Measurements from ENCODE around the gene HOXB6.

Gene HOXB6

DNA sequence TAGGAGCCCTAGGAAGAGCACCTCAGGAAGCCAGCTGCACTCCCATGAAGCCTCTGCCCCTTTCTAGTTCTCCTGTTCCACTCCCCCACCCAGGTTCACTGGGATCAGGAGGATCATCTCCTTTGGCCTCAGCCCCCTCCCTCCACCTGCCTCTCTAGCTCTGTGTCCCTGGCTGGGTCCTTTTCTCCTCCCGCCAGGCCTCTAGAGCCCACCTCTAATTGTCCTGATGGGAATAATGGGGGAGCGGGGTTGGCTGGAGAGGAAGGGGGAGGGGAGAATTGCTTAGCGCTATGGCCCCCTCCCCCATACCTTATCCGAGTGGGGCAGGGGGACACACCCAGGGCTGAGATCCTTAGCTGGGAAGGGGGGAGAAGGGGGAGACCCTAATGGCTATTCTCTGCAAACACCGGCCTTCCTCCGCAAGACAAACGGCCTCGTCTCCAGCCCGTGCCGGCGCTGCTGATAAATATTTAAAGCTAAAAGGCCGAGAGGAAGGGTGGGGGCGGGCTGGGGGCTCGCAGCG is 5.0 kb upstream of the HOXB6 start:
- no peak for DNase-seq (ENCODE audit: low read depth in 2 of 2)

DNA sequence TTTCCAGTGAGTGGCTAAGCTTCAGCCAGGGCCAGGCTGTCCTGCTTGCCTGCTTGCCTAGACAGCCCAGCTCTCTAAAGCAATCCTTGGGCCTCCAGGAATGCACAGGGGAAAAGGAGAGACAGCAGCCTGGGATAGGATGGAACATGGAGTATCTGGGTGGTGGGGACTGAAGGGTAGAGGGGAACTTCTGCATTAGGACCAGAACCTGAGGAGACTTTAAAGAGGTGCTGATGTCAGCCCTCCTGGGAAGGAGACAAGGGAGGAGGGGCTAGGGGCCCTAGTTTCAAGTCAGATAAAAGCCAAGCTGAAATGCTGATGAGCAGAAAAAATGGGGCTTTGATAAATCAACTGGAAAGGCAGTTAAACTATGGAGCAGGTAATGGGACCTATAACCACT is 4.2 kb upstream of the HOXB6 start:
- no peak for DNase-seq (ENCODE audit: low read depth in 2 of 2)

GRCh38 chr17:48608494-48608834 is 3.7 kb upstream of the HOXB6 start:
- DNase-seq (ENCODE audit: low read depth in 2 of 2) = no peak

DNA sequence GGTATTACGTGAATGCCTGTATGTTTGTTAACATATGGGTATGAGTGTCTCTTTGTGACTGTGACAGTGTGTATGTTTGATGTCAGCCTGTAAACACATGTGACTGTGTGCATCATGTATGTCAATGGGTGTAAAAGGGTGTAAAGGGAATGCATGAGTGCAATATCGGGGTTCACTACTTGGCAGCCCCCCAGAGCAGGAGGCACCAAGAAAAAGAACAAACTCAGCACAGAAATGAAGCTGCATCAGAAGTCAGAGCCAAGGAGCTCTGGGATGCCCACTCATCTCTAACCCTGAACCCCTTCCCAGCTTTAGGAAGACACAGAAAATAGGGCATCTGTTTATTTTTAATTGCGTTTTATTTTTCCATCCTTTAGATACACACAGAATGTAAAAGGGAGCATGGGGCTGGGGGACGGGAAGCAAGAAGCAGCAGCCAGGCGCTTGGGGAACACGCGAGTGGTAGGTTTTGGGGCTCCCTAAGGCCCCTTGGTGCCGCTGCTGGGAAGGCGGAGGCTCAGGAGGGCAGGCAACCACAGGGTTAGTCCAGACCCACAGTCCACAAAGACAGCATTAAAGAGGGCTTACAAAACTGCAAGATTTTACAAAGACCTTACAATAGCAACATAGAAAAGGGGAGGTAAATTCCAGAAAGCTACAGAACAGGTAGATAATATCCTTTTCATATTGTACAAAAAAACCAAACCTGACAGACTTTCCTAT is 2.3 kb upstream of the HOXB6 start:
- DNase-seq (ENCODE audit: low read depth in 2 of 2) = no peak

DNA sequence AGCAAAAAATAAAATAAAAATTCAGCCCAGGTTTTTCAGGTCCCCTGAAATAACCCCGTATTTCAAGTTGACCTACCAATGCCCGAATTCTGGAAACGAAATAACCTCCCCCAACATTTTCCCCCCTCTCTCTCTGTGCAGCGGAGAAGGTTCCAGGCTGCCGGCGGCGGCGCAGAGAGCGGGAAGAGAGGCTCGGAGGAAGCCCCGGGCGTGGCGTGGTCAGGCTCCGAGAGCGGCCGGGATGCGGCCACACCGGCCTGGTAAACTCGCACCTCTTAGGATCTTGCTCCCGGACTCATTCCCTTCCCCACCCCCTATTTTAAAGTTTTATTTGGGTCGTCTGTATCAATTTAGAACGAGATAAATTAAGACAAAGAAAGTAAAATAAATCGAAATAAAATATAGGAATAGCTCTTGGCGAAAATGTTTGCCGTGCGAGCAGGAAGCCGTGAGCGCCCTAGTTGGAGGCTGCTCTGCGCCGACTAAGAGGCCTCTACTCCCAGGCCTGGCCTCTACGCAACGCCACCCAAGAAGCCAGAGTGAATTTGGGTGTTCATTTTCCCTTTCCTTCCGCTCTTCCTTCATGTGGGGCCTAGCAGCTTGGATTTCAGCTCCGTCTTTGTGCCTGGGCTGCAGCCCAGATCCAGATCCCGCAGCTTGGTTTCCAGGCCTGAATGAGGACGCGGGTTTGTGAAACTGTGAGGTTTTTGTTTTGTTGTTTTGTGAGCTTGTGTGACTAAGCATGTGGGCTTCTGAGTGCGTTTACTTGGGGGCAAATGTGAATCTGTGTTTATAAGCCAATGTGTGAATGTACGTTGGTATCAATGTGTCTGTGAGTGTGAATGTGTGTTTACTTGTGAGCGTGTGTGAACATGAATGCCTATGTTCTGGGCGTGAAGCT is 1.5 kb upstream of the HOXB6 start:
- no peak for DNase-seq (ENCODE audit: low read depth in 2 of 2)

DNA sequence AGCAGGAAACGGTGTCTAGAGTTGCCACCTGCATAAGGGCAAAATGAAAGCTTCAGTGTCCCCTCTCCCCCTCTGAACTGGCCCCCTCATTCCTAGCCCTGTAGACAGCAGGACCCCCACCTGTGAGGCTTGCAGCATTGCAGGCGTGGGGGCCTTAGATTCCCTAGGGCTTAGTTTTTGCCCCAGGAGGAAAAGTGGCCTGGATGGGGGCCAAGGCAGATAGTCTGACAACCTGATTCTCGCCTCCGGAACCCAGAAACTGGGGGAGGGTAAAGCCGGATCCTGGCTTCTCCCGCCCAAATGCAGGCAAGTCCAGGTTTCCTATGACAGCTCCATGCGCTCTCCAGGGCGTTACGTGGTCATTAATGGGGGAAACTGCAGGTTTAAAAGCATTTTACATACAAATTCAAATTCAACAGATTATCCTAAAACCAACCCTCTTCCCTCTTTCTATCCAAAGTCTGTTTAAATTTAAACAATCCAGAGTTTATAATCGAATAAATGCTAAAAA is 678 bp upstream of the HOXB6 start:
- DNase-seq (ENCODE audit: low read depth in 2 of 2) = no peak

DNA sequence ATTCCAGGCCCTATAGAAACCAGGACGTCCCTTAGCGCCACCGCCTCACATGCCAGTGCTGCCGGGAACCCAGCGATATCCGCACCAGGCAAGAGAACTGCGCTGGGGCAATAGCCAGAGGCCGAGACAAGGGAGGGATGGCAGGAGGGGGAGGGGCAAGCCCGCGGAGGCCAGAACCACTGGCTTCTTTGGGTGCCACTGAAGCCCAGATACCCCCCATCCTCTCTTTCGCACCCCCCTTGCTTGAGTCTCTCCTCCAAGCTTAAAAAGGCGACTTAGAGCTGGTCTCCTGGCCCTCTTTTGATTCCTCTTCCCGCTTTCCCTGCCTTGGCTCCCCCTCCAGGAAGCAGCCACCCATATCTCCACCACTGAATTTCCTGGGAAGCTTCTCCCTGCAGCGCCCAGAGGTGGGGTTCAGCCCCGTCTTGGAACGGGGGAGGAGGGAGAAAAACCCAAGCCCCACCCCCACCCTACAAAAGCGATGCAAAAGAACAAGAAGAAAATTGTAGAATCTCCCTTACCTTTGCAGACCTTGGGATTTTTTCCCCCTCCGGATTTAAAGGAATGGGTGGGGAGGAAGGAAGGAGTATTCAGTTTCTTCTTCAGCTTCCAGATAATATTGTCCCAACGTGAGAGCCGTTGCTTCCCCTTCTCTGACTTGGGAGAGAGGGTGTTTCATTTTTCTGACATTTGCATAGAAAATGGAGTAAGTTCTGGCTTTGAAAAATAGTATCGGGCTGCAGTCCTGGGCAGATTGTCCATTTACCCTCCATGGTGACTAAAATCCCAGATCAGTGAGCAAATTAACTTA is 622 bp downstream of the HOXB6 start:
- no peak for DNase-seq (ENCODE audit: low read depth in 2 of 2)

- DNase-seq (ENCODE audit: low read depth in 2 of 2) = no peak
Observed at GRCh38 chr17:48601539-48602425, 3.0 kb downstream of the HOXB6 start.

GRCh38 chr17:48601207-48601538 is 3.6 kb downstream of the HOXB6 start:
- DNase-seq (ENCODE audit: low read depth in 2 of 2) = no peak

- no peak for DNase-seq (ENCODE audit: low read depth in 2 of 2)
Observed at GRCh38 chr17:48600244-48601098, 4.3 kb downstream of the HOXB6 start.

- DNase-seq (ENCODE audit: low read depth in 2 of 2) = no peak
Observed at GRCh38 chr17:48599354-48599753, 5.4 kb downstream of the HOXB6 start.

DNA sequence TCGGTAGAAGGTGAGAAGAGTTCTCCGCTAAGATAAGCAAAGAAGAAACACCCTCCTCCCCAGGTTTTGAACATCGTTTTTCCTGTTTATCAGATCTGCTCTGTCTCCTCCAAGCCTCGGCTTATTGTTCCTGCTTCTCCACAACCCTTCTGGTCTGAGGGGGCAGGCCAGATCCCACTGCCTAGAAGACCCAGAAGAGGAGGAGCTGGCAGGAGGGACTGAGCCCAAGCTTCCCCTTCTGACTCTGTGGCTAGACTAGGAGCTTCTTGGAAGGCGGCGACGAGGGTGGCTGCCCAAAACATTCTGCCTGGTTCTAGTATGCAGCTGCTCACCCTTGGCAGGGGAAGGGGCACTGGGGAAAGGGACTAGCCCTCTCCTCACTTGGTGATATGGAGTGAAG is 6.0 kb downstream of the HOXB6 start:
- DNase-seq (ENCODE audit: low read depth in 2 of 2) = no peak

DNA sequence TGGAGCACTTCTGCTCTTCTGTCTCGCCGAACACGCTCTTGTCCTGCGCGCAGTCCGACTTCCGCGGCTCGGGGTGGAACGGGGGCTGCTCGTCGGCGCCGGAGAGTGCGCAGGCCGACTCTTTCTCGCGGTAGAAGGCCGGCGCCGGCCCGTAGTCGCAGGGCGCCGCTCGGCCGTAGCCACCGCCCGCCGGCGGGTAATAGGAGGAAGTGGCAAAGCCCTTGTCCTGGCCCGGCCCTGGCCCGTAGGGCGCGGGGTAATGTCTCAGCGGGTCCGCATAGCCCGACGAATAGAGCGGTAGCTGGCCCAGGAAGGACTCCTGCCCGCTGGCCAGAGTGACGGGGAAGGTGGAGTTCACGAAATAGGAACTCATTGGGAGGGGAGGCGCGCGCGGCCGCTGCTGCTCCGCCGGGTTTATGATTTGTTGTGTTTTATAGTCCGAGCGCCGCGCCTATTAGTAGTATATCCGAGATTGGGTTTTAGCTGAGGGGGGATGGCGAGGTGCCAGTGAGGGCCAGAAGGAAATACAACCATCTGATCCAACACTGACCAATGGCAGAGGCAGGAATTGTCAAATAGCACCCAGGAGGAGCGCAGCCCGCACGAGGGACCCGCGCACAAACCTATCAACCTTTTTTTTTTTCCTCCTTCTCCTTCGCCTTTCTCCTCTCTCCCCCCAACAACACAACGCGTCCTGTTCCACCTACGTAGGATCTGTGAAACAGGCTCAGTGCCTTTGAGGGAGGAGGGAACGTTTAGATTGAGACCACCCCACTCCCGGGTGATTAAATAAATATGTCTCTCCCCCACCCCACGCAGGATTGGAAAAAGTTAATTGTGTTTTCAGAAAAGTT is 6.8 kb downstream of the HOXB6 start:
- DNase-seq (ENCODE audit: low read depth in 2 of 2) = no peak

GRCh38 chr17:48597528-48597777 is 7.3 kb downstream of the HOXB6 start:
- DNase-seq (ENCODE audit: low read depth in 2 of 2) = no peak

GRCh38 chr17:48596735-48597527 is 7.9 kb downstream of the HOXB6 start:
- DNase-seq (ENCODE audit: low read depth in 2 of 2) = no peak

DNA sequence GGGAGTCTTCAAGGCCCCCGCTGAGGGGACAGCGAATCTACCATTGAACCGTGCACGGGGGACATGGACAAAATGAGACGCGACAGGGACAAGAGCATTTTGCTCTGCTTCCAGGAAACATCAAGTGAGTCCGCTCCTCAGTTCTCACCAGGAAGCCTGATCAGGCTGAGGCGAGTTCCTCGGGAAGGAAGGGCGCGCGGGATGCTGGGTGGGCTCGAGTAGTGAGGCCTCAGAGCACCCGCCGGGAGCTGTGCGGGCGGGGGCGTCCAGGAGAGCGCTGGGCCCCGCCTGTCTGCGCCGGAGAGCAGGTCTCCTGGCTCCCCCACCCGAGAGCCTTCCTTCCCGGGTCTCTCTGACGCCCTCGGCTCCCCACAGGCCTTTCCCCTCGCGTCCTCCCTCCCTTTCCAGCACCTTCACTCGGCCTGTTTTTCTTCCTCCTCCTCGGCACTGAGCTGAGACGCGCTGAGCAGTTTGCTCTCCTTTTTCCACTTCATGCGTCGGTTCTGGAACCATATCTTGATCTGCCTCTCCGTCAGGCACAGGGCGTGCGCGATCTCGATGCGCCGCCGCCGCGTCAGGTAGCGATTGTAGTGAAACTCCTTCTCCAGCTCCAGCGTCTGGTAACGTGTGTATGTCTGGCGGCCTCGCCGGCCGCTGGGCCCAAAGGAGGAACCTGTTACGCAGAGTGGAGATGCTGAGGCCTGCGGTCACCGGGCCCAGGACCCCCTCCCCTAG is 8.6 kb downstream of the HOXB6 start:
- DNase-seq (ENCODE audit: low read depth in 2 of 2) = no peak

GRCh38 chr17:48595278-48595999 is 9.3 kb downstream of the HOXB6 start:
- DNase-seq (ENCODE audit: low read depth in 2 of 2) = no peak

Data from stimulated activated CD4-positive, alpha-beta T cell treated with anti-CD3 and anti-CD28 coated beads, Interleukin-1b, Interleukin-23, amount 100 ng/mL, for 1 hour (primary cell).